GM18909 (cell line): ENCODE results near the gene PMS1.
"Not testable (repeated sequence)": the region's sequence is repeated elsewhere in the genome, so short reads cannot be mapped to it uniquely, and the experiment has no call there.

Source experiments
- ATAC-seq: cut with Tn5 transposase; IDR thresholded peaks from one replicate; pipeline ENCODE4 v1.9.1; 2021; ENCODE audit warnings: mild to moderate bottlenecking; ENCODE audit not compliant: unreplicated experiment, poor library complexity

PMS1 gene

DNA sequence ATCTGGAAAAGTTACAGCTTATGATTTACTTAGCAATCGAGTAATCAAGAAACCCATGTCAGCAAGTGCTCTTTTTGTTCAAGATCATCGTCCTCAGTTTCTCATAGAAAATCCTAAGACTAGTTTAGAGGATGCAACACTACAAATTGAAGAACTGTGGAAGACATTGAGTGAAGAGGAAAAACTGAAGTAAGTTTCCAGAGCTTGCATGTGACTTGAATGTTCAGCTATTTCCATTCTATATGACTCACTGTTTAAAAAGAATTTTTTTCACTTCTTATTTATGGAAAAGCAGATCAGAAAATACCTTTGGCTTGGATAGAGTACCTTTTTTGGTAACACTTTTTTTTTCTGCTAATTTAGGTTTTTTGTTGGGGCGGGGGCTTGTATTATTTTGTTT lies 70.7 kb downstream of the PMS1 start:
- ATAC-seq = no peak

GRCh38 chr2:189858291-189858690 lies 74.0 kb downstream of the PMS1 start:
- no peak for ATAC-seq

DNA sequence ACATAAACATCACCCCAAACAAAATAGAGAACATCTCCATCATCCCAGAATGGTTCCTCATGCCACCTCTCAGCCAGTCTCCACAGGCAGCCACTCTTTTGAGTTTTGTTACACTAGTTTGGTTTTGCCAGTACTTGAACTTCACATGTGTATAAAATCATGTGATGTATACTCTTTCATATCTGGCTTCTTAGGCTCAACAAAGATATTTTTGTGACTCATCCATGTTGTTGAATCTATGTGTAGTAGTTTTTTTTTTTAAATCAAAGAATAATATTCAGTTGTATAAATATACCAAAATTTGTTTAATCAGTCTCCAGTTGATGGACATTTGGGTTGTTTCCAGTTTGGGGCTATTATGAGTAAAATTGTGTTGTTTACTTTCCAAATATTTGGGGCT lies 75.9 kb downstream of the PMS1 start:
- no peak for ATAC-seq

GRCh38 chr2:189862751-189863150 lies 78.5 kb downstream of the PMS1 start:
- no peak for ATAC-seq

DNA sequence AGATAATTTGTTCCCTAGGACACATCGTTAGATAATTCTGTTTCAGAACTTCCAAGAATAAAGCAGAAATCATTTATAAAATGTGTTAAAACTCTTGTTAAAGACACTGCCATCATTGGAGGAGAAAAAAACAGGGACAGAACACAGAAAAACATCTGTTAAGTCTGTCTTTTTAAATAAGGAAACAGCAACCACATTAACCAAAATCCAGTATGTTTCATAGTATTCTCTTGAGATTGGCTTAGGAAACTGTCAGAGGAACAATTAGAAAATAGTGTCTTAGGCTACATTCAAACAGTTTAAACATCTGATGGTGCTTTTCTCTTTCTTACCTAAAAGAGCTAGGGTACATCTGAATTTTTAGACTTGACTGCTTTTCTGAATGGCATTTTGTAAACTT lies 81.6 kb downstream of the PMS1 start:
- ATAC-seq = no peak

GRCh38 chr2:189866296-189866695 lies 82.0 kb downstream of the PMS1 start:
- no peak for ATAC-seq

DNA sequence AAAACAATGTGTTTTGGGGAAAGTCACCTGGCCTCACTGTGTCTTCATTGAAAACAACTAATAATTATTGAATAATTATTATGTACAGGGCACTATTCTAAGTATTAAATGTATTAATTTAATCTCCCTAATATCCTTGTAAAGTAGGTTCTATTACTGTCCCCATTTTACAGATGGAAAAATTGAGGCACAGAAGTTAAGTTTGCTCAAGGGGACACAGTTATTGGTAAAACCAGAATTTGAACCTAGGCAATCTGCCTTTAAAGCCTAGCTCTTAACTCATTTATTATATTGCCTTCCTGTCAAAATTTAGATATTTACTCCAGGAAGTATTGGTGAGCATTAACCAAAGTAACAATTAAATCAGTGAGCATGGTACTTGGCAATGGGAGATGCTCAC lies 84.6 kb downstream of the PMS1 start:
- no peak for ATAC-seq

DNA sequence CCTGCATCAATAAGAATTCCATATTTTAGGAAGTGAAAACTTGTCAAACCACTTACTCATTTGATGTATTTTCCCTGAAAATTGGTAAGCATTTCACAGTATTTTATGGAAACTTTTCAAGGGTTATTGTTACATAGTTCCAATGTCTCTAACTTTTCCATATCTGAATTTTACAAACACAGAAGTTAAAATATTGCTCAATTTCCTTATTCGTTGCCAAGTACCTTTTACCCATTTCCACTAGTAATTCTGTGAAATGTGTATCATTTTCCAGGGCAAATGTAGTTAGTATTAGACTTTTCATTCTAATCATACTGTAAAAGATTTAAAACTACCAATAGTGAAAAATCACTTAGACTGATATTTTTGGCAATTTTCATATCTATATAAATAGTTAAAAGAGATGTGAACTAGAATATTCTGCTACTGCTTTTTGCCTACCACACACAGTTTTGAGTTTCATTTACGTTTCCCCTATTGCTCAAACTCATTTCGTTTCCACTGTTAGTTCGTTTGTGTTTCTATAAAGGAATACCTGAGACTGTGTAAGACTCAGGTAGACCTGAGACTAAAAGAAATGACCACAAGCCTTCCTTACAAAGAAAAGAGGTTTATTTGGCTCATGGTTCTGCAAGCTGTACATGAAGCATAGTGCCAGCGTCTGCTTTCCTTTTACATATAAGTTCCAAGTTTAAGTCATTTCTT lies 86.3 kb downstream of the PMS1 start:
- no peak for ATAC-seq

DNA sequence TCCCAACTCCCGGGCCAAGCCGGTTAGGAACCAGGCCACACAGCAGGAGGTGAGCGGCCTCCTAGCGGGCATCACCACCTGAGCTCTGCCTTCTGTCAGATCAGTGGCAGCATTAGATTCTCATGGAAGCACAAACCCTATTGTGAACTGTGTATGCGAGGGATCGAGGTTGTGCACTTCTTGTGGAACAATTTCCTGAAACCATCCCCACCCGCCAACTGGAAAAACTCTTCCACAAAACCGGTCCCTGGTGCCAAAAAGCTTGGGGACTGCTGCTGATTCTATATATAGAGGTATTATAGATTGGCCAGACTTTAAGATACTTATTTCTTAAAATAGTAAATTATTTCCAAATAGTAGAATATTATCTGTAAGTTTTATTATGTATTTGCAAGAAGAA lies 89.4 kb downstream of the PMS1 start:
- no peak for ATAC-seq

DNA sequence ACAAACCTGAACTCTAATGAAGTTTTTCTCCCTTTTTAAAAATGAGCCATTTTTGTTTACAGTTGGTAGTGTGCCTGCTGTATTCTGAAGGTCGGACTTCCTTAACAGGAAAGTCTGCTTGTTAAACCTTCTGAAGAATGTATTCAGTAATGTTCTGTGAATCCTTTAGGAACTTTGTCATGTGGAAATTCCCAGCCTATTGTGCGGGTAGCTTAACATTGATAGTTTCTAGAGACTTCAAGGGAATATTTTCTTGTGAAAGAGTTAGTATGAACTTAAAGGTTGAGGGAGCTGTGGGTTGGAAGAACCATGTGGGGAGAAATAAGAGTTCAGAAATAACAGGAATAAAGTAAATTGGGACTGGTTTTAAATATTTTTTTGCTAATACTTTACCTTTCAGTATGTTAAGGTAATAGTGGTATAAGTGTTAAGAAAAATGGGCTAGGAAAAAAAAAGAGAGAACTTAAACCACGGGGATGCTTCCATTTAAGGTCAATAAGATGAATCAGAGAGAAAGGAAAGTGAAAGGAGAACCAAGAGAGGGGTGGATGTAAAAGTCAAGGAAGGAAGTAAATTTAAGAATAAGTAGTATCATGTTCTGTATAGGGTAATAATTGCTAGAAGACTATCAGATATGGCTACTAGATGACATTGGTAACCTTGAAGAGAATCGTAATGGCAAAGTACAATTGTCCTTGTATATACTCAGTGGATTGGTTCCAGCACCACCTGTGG lies 90.5 kb downstream of the PMS1 start:
- peak; percentile 57 for ATAC-seq

DNA sequence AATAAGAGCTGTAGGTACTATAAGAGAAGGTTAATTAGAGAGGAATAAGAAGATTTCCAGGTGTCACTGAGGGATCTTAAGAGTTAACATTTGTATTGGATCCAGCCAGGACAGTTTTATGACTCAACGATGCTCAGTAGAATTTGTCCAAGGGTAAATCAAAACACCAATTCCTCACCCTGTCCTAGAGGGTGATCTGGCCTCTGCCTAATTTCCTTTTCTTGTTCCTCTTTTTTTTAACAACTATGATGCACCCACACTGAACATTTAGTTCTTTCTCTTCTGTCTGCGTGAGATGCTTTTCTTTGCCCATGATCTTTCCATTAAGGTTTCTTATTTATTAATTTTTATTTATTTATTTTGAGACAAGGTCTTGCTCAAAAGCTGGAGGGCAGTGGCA lies 92.0 kb downstream of the PMS1 start:
- no peak for ATAC-seq

DNA sequence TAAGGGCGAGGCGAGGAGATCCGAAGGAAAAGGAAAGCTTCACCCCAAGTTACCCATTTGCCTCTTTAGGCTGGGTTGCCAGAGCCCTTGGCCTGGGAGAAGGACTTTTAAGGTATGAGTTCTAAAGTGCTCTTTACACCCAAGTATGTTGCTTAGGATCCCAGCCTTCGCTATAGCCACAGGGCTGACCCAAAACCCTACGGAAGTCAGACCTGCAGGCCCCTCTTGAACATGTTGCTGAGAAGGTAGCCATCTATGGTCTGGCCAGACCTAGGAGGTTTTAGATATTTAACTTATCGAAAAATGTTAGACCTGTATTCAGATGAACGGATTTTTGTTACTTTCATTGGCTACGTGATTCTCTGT lies 95.4 kb downstream of the PMS1 start:
- ATAC-seq = no peak

- no peak for ATAC-seq
These were observed 96.2 kb downstream of the PMS1 start for GRCh38 chr2:189880429-189880828.

GRCh38 chr2:189880832-189881492 lies 96.7 kb downstream of the PMS1 start:
- ATAC-seq = no peak

DNA sequence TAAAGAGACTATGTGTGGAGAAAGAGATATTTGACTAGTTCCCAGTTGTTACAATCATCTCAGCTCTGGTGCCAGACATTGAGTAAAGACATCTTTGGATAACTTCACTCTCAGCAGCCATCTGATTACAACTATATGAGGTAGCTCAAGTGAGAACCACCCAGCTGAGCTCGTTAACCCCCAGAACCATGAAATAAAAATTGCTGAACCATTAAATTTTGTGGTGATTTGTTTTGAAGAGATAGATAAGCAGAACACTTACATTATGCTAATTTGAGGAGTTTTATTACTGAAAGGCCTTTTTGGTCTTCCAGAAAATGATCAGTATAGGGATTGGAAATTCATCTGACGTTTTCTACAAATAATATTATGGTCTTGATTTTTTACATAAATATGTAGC lies 101.1 kb downstream of the PMS1 start:
- no peak for ATAC-seq

DNA sequence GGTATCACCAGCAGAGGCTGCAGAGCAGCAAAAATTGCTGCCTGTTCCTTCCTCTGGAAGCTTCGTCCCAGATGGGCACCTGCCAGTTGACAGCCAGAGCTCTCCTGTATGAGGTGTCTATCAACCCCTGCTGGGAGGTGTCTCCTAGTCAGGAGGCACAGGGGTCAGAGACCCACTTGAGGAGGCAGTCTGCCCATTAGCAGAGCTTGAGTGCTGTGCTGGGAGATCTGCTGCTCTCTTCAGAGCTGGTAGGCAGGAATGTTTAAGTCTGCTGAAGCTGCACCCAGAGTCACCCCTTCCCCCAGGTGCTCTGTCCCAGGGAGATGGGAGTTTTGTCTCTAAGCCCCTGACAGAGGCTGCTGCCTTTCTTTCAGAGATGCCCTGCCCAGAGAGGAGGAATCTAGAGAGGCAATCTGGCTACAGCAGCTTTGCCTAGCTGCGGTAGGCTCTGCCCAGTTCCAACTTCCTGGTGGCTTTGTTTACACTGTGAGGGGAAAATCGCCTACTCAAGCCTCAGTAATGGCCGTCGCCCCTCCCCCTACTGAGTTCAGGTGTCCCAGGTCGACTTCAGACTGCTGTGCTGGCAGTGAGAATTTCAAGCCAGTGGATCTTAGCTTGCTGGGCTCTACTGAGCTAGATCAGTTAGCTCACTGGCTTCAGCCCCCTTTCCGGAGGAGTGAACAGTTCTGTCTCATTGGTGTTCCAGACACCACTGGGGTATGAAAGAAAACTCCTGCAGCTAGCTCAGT lies 108.5 kb downstream of the PMS1 start:
- not testable (repeated sequence) for ATAC-seq

DNA sequence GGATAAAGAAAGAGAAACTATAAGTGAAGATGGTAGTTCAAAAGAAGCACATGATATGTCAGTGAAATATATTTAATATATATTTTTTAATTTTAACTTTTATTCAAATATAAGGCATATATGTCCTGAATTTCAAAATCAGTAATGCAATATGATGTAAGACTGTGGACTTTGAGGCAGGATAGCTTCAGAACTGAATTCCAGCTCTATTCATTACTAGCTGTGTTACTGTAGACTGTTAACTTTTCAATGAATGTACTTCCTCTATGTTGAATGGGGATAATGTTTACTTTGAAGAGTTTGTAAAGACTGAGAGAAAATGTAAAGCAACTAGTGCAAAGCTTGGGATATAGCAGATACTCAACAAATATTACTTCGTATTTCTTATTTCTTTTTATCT lies 112.6 kb downstream of the PMS1 start:
- no peak for ATAC-seq

DNA sequence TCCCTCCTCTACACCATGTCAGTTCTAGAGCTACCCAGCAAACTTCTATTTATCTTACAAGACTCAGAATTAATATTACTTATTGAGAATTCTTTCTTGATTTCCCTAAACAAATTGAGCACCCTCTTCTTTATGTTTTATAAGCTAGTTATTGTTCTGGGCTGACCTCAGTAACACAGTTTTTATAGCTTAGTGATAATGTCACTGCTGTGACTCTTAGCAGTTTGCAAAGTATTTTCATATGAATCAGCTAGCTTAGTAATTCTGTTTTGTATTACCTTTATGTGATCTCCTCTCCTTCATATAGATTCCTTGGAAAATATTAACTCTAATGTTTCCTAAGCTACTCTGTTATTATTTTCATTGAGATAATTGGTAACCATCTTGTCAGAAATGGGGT lies 114.9 kb downstream of the PMS1 start:
- no peak for ATAC-seq

- no peak for ATAC-seq
These were observed 116.5 kb downstream of the PMS1 start for GRCh38 chr2:189900726-189901125.

GRCh38 chr2:189901664-189902063 lies 117.4 kb downstream of the PMS1 start:
- no peak for ATAC-seq

- ATAC-seq = no peak
These were observed 129.6 kb downstream of the PMS1 start for GRCh38 chr2:189913821-189914220.
